HG02885 (cell line): Measurements from ENCODE around the gene PTPN3.
A peak's percentile ranks its signal among the peaks of the same experiment; 100 is the strongest.

ENCODE experiments used
- ATAC-seq: cut with Tn5 transposase; IDR thresholded peaks from one replicate; pipeline ENCODE4 v1.9.1; 2021; ENCODE audit warnings: mild to moderate bottlenecking; ENCODE audit not compliant: unreplicated experiment, poor library complexity

The PTPN3 gene

GRCh38 chr9:109408759-109409462 lies 89.2 kb downstream of the PTPN3 start:
- no peak for ATAC-seq

GRCh38 chr9:109403766-109404320 lies 94.3 kb downstream of the PTPN3 start:
- ATAC-seq = no peak

DNA sequence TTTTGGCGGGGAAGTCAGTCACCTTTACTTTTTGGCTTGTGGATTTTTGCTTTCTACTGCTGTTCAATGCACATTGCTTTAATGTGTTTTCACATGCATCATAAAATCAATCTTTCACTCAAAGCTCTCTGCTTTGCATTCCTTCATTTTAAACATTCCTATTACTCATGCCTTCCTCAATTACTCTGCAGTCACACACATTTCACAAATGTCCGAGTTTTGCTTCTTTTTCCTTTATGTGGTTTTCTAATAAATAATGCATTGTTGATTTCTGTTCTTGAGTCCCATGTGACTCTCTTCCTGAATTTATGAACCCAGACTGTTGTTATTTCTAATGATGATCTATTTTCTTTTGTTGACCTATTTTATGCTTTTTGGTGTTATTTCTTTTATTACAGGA lies 95.0 kb downstream of the PTPN3 start:
- no peak for ATAC-seq

GRCh38 chr9:109401990-109402318 lies 96.2 kb downstream of the PTPN3 start:
- peak; percentile 22 for ATAC-seq

DNA sequence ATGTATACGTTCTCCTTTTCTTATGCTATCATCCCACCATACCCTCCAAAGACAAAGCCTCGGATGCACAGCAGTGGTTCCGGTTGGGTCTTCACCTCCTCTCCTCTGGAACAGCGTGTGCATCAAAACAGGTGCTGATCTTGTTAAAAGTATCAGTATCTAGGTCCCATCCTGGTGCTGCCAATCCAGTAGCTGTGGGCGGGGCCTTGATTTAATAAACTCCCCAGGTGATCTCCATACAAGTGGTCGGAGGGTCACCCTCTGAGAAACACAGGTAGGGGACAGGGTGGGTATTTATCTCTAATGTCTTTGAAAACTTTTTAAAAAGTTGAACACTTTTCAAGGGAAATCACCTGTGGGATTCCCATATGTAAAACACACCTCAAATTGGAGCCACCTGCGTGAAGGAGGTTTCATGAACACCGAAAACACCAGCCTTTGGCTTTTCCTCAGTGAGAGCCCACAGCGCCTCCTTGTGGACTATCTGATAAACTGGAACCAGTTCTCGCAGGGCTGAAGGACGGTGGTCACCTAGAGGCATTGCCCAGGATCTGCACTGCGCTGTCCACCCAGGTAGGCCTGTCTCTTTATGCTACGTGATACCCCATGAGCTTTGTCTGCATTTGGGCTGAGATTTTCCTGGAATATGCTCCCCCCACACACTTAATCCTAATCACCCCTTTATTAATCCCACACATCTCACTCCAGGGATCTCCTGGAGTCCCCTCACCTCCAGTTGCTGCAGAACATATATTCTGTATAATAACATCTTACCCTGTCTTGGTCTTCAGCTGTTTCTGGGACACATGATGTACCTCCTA lies 96.7 kb downstream of the PTPN3 start:
- peak; percentile 38 for ATAC-seq

DNA sequence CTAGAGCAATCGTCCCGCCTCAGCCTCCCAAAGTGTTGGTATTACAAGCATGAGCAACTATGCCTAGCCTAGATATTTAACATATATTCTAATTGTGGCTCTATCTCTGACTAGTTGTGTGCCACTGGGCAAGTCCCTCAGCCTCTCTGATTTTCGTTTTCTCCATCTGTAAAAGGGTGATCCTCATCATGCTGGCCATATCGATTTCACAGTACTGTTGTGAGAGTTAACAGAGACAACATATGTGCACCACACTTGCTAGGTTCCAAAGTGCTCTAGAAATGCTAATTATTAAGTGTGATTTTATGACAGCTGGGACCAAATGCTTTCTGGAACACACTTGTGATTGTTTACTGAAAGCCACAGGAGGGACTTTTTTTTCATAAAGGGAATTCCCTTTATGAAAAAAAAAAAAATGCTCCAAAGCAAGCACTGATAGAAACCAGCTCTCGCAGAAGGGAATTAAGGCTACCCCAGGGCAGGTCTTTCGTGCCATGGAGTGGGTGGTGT lies 98.8 kb downstream of the PTPN3 start:
- ATAC-seq = peak; percentile 67

- no peak for ATAC-seq
These were observed 106.9 kb downstream of the PTPN3 start for GRCh38 chr9:109391176-109391575.

GRCh38 chr9:109387856-109388255 lies 110.3 kb downstream of the PTPN3 start:
- no peak for ATAC-seq

DNA sequence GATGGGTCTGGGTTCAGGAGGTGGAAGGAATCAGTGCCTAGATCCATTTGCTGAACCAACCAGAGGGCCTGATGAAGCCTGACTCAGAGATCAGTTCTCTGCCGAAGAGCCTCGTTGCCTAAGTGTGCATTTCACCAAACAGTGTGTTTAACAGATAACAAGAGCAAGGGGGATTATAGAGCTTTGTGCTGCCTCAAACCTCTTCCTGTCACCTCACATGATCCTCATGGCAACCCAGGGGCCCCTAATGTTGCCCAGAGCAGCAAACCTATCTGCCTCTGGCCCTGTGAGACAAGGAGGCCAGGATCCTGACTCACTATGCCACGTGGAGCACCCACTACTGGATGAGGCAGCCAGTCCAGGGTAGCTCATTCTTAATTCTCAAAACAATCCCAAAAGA lies 110.9 kb downstream of the PTPN3 start:
- no peak for ATAC-seq

DNA sequence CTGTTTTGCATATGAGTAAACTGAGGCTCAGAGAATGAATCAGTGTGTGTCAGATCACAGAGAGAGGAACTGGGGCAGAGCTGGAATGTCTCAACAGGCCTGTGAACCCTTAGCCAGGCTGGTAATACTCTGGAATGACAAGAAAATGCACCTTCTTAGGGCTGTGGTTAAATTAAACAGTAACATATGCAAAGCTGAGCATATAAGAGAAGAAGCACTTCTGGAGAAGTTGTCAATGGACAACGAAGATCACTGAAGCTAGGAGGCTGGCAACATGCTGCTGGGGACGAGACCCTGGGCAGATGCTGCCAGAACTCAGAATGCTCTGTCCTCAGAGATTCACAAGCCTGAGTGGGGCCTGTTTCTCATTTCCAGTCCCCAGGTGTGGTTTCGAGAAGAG lies 112.6 kb downstream of the PTPN3 start:
- no peak for ATAC-seq

DNA sequence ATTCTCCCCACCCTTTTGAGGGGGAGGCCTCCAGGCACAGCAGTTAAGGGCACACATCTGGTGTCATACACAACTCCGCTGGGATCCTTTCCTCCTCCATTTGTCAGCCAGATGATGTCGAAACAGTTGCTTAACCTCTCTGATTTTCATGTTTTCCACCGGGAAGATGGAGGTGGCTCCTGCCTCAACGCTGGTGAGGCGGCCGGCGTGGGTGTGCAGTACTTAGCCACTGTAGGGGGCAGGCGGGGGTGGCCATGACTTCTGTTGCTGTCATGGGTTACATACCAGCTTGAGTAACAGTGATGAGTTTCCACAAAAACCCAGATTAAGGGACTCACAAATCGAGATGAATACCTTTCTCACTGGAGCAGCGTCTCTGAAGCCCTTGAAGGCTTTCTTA lies 114.2 kb downstream of the PTPN3 start:
- ATAC-seq = no peak

DNA sequence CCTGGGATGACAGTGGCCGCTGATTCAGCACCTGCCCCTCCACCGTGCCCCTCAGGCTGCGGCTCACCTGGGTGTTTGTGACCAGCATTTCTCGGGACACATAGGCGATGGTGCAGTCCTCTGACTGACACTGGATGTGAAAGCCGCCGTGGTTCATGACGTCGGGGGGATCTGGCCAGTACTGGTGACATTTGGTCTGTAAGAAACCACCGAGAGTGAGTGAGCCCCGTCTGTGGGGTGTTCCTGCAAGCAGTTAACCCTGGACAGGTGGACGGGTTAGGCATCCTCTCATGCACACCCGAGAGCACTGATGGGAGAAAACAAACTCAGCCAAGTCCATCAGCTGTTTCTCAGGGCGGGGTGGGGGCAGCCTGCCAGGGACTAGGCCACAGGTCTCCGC lies 114.8 kb downstream of the PTPN3 start:
- no peak for ATAC-seq

GRCh38 chr9:109382585-109382984 lies 115.5 kb downstream of the PTPN3 start:
- ATAC-seq = no peak

DNA sequence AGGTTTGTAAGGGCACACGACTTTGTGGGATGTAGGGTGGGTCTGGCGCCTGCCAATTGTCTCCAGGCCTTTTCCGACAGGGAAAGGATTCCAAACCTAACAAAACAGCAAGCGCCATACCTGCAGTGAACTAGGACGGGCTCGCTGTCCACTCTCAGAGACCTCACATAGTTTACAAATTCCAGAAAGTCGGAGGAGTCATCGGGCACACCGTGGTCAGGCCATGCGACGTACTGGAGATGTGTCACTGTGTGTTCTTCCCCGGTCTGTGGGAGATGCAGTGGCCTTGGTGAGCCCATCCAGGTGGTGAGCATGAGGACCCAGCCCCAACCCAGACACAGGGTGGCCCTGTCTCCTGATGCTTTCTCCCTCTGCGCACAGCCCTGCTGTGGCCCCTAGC lies 115.9 kb downstream of the PTPN3 start:
- no peak for ATAC-seq

GRCh38 chr9:109381011-109381729 lies 116.9 kb downstream of the PTPN3 start:
- ATAC-seq = peak; percentile 66

DNA sequence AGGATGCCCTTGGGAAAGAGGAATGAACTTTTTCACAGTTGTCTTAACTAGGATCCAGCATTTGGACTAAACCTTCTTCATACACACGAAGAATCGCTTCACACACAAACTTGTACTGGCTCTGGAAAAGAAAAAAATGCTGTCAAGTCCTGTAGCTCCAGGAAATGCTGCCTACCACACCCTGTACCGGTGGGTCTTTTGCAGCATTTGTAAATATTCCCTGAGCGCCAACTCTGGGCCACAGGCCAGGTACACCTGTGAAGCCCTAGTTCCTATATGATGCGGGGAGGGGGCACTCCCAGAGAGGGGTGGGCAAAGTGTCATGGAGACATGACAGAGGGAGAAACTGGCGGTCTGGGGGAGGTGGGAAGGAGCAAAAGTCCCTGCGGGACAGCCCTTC lies 118.6 kb downstream of the PTPN3 start:
- no peak for ATAC-seq

GRCh38 chr9:109378316-109378715 lies 119.8 kb downstream of the PTPN3 start:
- ATAC-seq = no peak

- ATAC-seq = no peak
These were observed 125.9 kb downstream of the PTPN3 start for GRCh38 chr9:109372246-109372645.

- no peak for ATAC-seq
These were observed 126.7 kb downstream of the PTPN3 start for GRCh38 chr9:109371374-109371773.

DNA sequence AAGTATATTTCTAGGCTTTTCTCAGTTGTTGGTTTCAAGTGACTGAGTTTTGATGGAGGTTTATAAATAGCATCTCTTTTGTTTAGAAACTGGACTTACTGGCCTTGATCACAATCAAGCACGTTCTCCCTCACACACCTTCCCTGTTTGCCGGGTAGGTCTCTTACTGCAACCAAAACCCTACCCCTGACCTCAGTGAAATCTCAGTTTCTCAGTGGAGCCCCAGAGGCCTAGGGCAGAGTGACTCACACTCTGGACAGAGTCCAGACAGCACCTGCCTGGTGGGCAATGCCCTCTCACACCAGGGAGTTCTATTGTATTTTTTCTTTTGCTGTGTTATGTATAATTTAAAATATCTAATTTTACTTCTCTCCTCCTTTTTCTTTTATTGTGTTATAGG lies 128.8 kb downstream of the PTPN3 start:
- peak; percentile 91 for ATAC-seq

DNA sequence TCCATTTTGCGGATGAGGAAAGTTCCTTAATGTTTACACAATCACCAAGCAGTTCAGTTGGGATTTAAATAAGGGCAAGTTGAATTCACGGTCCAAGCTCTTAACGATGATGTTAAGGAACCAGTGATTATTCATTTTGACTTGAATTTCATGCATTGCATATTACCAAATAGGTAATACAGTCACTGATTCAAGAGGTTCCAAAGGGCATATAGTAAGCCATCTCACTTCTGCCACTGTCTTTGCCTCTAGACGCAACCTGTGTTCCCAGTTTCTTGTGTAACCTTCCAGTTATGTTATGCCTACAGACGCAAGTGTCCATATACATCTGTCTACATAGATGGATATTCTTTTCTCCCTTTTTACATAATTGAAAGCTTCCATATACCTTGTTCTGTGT lies 137.3 kb downstream of the PTPN3 start:
- no peak for ATAC-seq
